Large intestine (tissue), 3 donors: ENCODE measurements around the gene CLEC6A. TPM values are rescaled to one million over a fixed set of nuclear protein-coding genes. Genes with fewer than 3 reads are reported as not detected.
"Not testable (repeated sequence)": the region's sequence is repeated elsewhere in the genome, so short reads cannot be mapped to it uniquely, and the experiment has no call there.

Experiments used
- DNase-seq, 2 donors: peaks; one replicate each; pipeline versions ENCODE4 v3.0.0 to v3.0.0-alpha.2; 2013
- H3K27ac ChIP-seq: one replicate; pipeline ENCODE4 v1.5.1; 2013; ENCODE audit warnings: low read length
- H3K27me3 ChIP-seq: 2 replicates; pipeline ENCODE4 v1.6.1; 2013; ENCODE audit warnings: low read length; ENCODE audit not compliant: control insufficient read depth, insufficient read depth
- H3K36me3 ChIP-seq: 2 replicates; pipeline ENCODE4 v1.6.1; 2013; ENCODE audit warnings: low read length; ENCODE audit not compliant: control insufficient read depth, insufficient read depth
- H3K4me1 ChIP-seq: one replicate; pipeline ENCODE4 v1.6.1; 2013; ENCODE audit warnings: low read length; ENCODE audit not compliant: control insufficient read depth, insufficient read depth
- H3K4me3 ChIP-seq: one replicate; pipeline ENCODE4 v1.5.1; 2013; ENCODE audit warnings: low read length
- H3K9me3 ChIP-seq: one replicate; pipeline ENCODE4 v1.6.1; 2013; ENCODE audit warnings: mild to moderate bottlenecking, low read depth, low read length, moderate library complexity; ENCODE audit not compliant: control insufficient read depth
- WGBS: methylation state at CpG from one replicate; pipeline ENCODE4 v1.1.5; 2013; ENCODE audit warnings: low lambda C conversion rate; ENCODE audit not compliant: insufficient coverage; 5-methylcytosine and 5-hydroxymethylcytosine counted together
- polyA plus RNA-seq: library from polyadenylated mRNA; unstranded; fragments of 120-200 nt; gene quantifications from one replicate; pipeline ENCODE4 v1.2.1, GENCODE V29; 2013

Gene CLEC6A
- polyA plus RNA-seq, 1 donor = not detected

DNA sequence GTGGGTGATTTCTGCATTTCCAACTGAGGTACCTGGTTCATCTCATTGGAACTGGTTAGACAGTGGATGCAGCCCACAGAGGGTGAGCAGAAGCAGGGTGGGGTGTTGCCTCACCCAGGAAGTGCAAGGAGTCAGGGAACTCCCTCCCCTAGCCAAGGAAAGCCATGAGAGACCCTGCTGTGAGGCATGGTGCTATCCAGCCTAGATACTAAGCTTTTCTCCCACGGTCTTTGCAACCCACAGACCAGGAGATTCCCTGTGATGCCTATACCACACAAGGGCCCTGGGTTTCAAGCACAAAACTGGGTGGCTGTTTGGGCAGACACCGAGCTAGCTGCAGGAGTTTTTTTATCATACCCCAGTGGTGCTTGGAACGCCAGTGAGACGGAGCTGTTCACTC lies 39.9 kb downstream of the CLEC6A start:
- not testable (repeated sequence) for DNase-seq, H3K4me3 ChIP-seq, H3K4me1 ChIP-seq, H3K27ac ChIP-seq, H3K36me3 ChIP-seq, H3K27me3 ChIP-seq, H3K9me3 ChIP-seq
- WGBS = no CpG with 5 or more reads among the region's 4 CpGs

DNA sequence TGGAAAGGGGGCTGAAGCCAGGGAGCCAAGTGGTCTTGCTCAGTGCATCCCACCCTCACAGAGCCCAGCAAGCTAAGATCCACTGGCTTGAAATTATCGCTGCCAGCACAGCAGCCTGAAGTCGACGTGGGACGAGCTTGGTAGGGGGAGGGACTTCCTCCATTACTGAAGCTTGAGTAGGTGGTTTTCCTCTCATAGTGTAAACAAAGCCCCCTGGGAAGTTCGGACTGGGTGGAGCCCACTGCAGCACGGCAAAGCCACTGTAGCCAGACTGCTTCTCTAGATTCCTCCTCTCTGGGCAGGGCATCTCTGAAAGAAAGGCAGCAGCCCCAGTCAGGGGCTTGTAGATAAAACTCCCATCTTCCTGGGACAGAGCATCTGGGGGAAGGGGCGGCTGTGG lies 40.3 kb downstream of the CLEC6A start:
- not testable (repeated sequence) for H3K9me3 ChIP-seq, H3K27me3 ChIP-seq, H3K4me1 ChIP-seq, H3K27ac ChIP-seq, H3K36me3 ChIP-seq, DNase-seq, H3K4me3 ChIP-seq
- no CpG with 5 or more reads among the region's 7 CpGs for WGBS

DNA sequence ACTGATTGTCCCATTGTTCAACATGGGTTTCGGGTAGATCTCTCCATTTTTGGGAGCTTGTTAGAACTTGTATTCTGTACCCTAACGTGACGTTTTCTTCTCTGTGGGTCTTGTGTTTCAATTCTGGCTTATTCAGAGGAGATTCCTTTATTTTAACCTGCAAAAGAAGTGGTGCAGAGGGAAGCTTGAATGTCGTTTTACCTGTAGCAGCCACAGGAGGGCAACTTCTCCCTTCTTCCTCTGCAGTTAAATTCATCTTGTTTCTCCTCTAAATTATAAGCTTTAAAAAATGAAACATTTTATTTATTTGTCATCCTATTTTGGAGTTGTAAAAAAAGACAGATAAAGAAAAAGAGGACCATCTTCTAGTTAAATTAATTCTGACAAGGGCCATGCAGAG lies 43.9 kb downstream of the CLEC6A start:
- Histone ChIP-seq H3K27ac (no peak overlapping the region), H3K9me3 (no peaks in the 10 kb centered on the region), H3K36me3 (no peaks in the 10 kb centered on the region), H3K27me3 (no peaks in the 10 kb centered on the region), H3K4me1 (no peaks in the 10 kb centered on the region), H3K4me3 (no peak overlapping the region)
- DNase-seq = no peak
- no CpG with 5 or more reads among the region's 4 CpGs for WGBS

DNA sequence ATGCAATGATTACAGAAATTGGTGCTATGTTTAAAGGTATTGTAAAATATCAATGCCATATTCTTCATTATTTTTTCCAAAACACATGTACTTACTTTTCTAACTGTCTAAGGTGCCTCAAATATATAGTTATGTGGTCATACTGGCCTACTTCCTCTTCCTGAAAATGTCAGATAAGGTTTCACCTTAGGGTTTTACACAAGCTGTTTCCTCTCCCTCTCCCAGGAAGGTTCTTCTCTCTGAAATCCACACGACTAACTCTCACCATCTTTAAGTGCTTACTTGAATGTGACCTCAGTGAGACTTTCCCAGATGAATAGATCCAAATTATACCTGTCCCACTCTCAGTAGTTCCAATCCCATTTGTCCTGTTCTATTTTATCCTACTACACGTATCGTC lies 46.0 kb downstream of the CLEC6A start:
- Histone ChIP-seq H3K4me1 (no peaks in the 10 kb centered on the region), H3K27me3 (no peaks in the 10 kb centered on the region), H3K27ac (no peak overlapping the region), H3K4me3 (no peak overlapping the region), H3K9me3 (no peaks in the 10 kb centered on the region), H3K36me3 (no peaks in the 10 kb centered on the region)
- whole genome bisulfite sequencing = no CpG with 5 or more reads among the region's 3 CpGs
- no peak for DNase-seq

DNA sequence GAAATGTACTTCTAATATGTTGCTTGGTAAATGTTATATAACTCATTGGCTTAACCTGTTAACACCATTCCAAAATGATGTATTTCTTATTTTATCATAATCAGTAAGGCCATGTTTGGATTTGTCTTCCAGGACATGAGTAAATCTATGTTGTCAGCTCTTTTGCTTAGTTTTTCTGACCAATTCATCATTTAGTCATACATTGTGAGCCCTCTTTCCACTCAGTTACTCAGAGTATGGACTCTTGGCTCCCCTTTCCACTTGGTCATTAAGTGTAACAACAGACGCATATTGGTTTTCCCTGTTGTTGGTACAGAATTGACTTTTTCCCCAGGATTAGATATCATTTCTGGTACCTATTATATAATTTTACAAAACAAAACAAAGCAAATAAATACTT lies 48.6 kb downstream of the CLEC6A start:
- H3K4me1 ChIP-seq = no peaks in the 10 kb centered on the region
- H3K4me3 ChIP-seq = no peak overlapping the region
- peaks cover 4% of the 10 kb centered on the region for H3K27me3 ChIP-seq
- H3K27ac ChIP-seq = no peak overlapping the region
- H3K36me3 ChIP-seq = no peaks in the 10 kb centered on the region
- WGBS = 100% methylated on average over 1 of the region's 1 CpG
- H3K9me3 ChIP-seq = no peaks in the 10 kb centered on the region
- no peak for DNase-seq

DNA sequence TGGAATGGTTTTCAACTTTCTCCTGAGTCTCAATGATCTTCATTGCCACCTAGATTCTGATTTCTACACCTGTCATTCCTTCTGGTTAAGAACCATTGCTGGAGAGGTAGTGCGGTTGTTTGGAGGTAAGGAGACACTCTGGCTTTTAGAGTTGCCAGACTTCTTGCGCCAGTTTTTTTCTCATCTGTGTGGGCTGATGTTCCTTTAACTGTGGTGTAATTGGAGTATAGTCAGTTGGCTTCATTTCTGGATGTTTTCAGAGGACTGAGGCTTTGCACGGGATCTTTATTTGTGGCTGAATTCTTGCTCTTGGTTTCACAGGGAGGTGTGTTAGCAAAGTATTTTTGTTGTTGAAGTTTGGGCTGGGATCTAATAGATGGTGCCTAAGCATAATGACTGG lies 51.8 kb downstream of the CLEC6A start:
- H3K36me3 ChIP-seq = no peaks in the 10 kb centered on the region
- no peaks in the 10 kb centered on the region for H3K9me3 ChIP-seq
- H3K27me3 ChIP-seq = peaks cover 4% of the 10 kb centered on the region
- DNase-seq = no peak
- H3K4me1 ChIP-seq = no peaks in the 10 kb centered on the region
- H3K4me3 ChIP-seq = no peak overlapping the region
- no CpG with 5 or more reads among the region's 3 CpGs for WGBS
- H3K27ac ChIP-seq = no peak overlapping the region

DNA sequence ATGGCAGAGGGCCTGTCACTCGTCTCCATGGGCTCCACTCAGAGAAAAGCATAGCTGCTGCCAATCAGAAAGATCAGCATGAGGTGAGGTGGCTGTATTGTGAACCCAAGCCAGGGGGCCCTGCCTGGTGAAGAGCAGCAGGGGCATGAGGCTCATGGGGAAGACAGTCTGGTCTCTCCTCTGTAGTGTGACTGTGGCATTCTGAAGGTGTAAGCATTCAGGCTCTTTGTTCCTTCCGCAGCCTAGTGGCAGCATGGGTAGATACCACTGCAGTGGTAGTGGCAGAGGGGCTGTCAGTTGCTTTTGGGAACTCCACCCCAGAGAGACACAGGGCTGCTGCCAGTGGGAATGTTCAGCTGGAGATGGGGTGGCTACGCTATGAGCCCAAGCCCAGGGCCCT lies 52.5 kb downstream of the CLEC6A start:
- no CpG with 5 or more reads among the region's 3 CpGs for WGBS

DNA sequence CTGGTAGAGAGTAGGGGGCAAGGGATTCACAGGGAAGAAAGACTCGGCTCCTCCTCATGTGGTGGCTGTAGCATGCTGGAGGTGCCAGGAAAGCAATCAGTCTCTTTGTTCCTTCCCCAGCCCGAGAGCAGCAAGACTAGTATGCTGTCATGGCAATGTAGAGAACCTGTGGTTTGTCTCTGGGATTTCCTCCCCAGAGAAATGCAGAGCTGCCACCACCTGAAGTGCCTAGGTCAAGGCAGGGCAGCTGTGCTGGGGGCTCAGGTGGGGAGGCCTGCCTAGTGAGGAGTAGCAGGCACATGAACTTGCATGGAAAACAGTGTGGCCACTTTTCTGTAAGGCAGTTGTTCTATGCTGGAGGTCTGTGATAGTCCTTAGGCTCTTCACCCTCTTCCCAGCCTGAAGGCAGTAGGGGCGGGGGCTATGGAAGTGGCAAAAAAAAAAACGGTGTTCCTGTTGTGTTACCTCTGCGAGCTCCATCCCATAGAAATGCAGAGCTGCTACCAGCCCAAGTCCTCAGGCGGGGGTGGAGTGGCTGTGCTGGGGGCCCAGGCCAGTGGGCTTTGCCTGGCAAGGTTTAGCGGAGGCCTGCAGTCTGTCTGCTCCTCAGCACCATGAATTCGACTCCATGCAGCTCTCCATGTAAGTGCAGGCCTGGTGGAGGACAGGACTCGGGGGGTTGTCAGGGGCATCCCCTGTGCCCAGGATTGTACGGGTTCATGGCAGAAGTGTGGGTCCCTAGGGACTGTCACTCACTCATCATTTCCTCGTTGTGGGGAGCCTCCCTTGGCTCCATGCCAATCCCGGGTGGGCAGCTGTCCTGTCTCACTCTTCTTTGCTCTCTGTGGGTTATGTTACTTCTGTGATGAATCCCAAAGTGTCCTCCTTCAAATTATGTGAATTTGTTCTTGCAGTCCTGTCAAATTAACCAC lies 53.4 kb downstream of the CLEC6A start:
- Histone ChIP-seq H3K4me3 (no peak overlapping the region), H3K4me1 (no peaks in the 10 kb centered on the region), H3K36me3 (no peaks in the 10 kb centered on the region), H3K27ac (no peak overlapping the region), H3K27me3 (peaks cover 4% of the 10 kb centered on the region), H3K9me3 (no peaks in the 10 kb centered on the region)
- no CpG with 5 or more reads among the region's 12 CpGs for WGBS
- no peak for DNase-seq

More for the DNA sequence above, 52.5 kb downstream of the CLEC6A start:
- Histone ChIP-seq H3K4me3 (no peak overlapping the region), H3K27ac (no peak overlapping the region), H3K4me1 (no peaks in the 10 kb centered on the region), H3K9me3 (no peaks in the 10 kb centered on the region), H3K36me3 (no peaks in the 10 kb centered on the region), H3K27me3 (peaks cover 4% of the 10 kb centered on the region)
- DNase-seq = no peak

DNA sequence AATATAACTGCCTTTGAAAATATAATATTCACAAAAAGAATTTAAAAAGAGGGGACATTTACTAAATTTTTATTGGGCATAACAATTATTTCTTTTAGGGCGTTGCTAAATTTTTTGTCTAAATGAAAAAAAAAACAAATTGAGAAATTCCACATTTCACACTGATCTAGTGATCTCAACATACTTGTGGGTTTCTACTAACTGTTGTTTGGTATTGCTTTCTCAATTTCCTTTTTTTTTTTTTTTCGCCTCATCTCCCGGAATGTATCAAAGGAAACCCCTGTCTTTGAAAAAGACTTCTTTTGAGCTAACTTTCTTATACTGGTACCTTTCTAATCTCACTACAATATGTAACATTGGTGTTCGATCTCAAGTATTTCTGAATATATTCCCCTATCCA lies 57.5 kb downstream of the CLEC6A start, which contains the start of gene CLEC4D:
TSS of gene CLEC4D (plus strand) at position 248 of the 400 bp plus-strand sequence. CDS start 230 bp downstream, outside the sequence.
- Histone ChIP-seq H3K36me3 (no peaks in the 10 kb centered on the region), H3K27ac (no peak within 1 kb of the TSS), H3K27me3 (peaks cover 3% of the 10 kb centered on the region), H3K4me3 (no peak within 1 kb of the TSS), H3K9me3 (no peaks in the 10 kb centered on the region), H3K4me1 (no peaks in the 10 kb centered on the region)
- no peak for DNase-seq
- WGBS = 95% methylated on average over 2 of the region's 4 CpGs

DNA sequence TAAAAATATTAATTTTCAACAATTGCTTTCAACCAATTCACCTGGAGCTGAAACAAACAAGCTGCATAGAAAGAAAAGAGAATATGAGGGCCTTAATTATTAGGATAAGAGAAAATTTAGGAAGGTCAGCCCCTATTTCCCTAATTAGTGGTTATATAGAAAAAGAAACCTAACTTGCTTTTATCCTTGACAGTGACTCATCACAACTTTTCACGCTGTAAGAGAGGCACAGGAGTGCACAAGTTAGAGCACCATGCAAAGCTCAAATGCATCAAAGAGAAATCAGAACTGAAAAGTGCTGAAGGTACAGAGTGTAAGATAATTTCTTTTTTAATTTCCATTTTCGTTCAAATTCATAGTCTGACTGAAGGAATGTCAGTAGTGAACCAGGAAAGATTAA lies 62.2 kb downstream of the CLEC6A start:
- H3K4me3 ChIP-seq = no peak overlapping the region
- no peaks in the 10 kb centered on the region for H3K9me3 ChIP-seq
- H3K4me1 ChIP-seq = no peaks in the 10 kb centered on the region
- DNase-seq = no peak
- H3K27me3 ChIP-seq = peaks cover 5% of the 10 kb centered on the region
- no peak overlapping the region for H3K27ac ChIP-seq
- H3K36me3 ChIP-seq = no peaks in the 10 kb centered on the region
- WGBS = 71% methylated on average over 1 of the region's 2 CpGs

DNA sequence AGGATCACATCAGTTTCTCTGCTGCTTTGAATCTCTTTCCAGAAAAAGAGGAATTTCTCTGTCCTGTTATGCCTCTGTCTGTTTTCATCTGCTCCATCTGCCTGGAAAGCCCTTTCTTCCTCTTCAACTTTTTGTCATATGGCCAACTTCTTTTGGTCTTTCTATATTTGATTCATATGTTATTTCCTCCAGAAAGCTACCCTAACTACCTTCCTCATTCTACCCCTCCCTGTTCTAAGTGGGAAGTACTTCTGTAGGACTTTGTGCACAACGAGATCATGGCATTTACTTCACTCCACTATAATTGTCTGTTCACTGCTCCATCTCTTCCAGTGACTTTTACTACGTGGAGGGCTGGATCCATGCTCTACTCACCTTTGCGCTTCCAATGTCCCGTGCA lies 63.4 kb downstream of the CLEC6A start:
- Histone ChIP-seq H3K9me3 (no peaks in the 10 kb centered on the region), H3K27me3 (peaks cover 5% of the 10 kb centered on the region), H3K4me1 (no peaks in the 10 kb centered on the region), H3K4me3 (no peak overlapping the region), H3K27ac (no peak overlapping the region), H3K36me3 (no peaks in the 10 kb centered on the region)
- DNase-seq = no peak
- WGBS = 70% methylated on average over 2 of the region's 4 CpGs
